Liver (tissue), 9 donors: ENCODE data around the gene ELL2. TPM values are rescaled to one million over a fixed set of nuclear protein-coding genes. Genes with fewer than 3 reads are reported as not detected.

ENCODE experiments used
- DNase-seq: peaks from one replicate; pipeline ENCODE4 v3.0.0-alpha.2; 2017; ENCODE audit warnings: low spot score
- H3K27ac ChIP-seq, 2 donors: one replicate each; pipeline ENCODE4 v1.7.0; 2013; ENCODE audit warnings: inconsistent platforms in 2 of 2, low read length in 2 of 2, control low read depth in 1 of 2, low read depth in 1 of 2, mild to moderate bottlenecking in 1 of 2
- H3K27me3 ChIP-seq, 4 donors: one replicate each; pipeline versions ENCODE4 v1.6.1 to v1.7.0; 2013; ENCODE audit warnings: low read length in 3 of 4, inconsistent platforms in 1 of 4, mild to moderate bottlenecking in 1 of 4, moderate library complexity in 1 of 4; ENCODE audit not compliant: control insufficient read depth in 4 of 4, insufficient read depth in 4 of 4
- H3K36me3 ChIP-seq, 4 donors: one replicate each; pipeline versions ENCODE4 v1.6.1 to v1.7.0; 2013; ENCODE audit warnings: low read length in 3 of 4, mild to moderate bottlenecking in 3 of 4, low read depth in 1 of 4, moderate library complexity in 1 of 4; ENCODE audit not compliant: control insufficient read depth in 4 of 4, insufficient read depth in 3 of 4
- H3K4me1 ChIP-seq, 4 donors: one replicate each; pipeline versions ENCODE4 v1.6.1 to v1.7.0; 2013; ENCODE audit warnings: low read length in 3 of 4, mild to moderate bottlenecking in 3 of 4, moderate library complexity in 1 of 4; ENCODE audit not compliant: control insufficient read depth in 4 of 4, insufficient read depth in 4 of 4
- H3K4me3 ChIP-seq, 3 donors: one replicate each; pipeline versions ENCODE4 v1.6.1 to v1.7.0; 2013; ENCODE audit warnings: low read length in 3 of 3, control low read depth in 1 of 3, low read depth in 1 of 3, mild to moderate bottlenecking in 1 of 3
- H3K9ac ChIP-seq, 2 donors: one replicate each; pipeline ENCODE4 v1.7.0; 2013; ENCODE audit warnings: low read length in 2 of 2, mild to moderate bottlenecking in 2 of 2, moderate library complexity in 2 of 2, control low read depth in 1 of 2, low read depth in 1 of 2
- H3K9me3 ChIP-seq, 4 donors: one replicate each; pipeline versions ENCODE4 v1.6.1 to v1.7.0; 2013; ENCODE audit warnings: low read length in 3 of 4; ENCODE audit not compliant: control insufficient read depth in 4 of 4
- ATF3 ChIP-seq: IDR thresholded peaks from 2 replicates; pipeline ENCODE4 v1.6.1; 2016; ENCODE audit warnings: antibody characterized with exemption
- HNF4G ChIP-seq: IDR thresholded peaks from 2 replicates; pipeline ENCODE4 v1.6.1; 2016; ENCODE audit warnings: antibody characterized with exemption
- REST ChIP-seq: IDR thresholded peaks from 2 replicates; pipeline ENCODE4 v1.6.1; 2016; ENCODE audit warnings: antibody characterized with exemption, mild to moderate bottlenecking
- WGBS: extraction: QIAGEN DNeasy Blood & Tissue Kit; methylation state at CpG from one replicate; pipeline ENCODE4 v1.1.7; 2013; 5-methylcytosine and 5-hydroxymethylcytosine counted together
- polyA plus RNA-seq, 2 donors: library from polyadenylated mRNA; stranded (reverse) in 1 of 2; unstranded in 1 of 2; fragments of 200-250 nt in 1 of 2; fragments of >200 nt in 1 of 2; fragmentation: Nextera tagmentation in 1 of 2; extraction: Ambion mirVana in 1 of 2; gene quantifications; one replicate each; pipeline versions ENCODE4 v1.2.1 to v1.2.3, GENCODE V29; 2013 to 2015
- total RNA-seq, 2 donors: library from RNA; depleted of rRNA; stranded (reverse); fragments of >200 nt; gene quantifications; one replicate each; pipeline ENCODE4 v1.2.3, GENCODE V29; 2014
- donor health status: healthy.
- donor health status: healthy.
- donor health status: healthy.
- donor health status: healthy.
- donor health status: healthy.

The ELL2 gene
- total and polyA plus RNA-seq, 4 donors: 21.0 to 64.5 (median 45.9) TPM

GRCh38 chr5:95835682-95836385 lies 125.8 kb downstream of the ELL2 start:
- peaks cover 3 to 26% (median 16%) of the 10 kb centered on the region in 4 donors for H3K4me1 ChIP-seq
- H3K9ac ChIP-seq: peak overlapping the region; percentile 79 to 94
- H3K36me3 ChIP-seq: no peaks in the 10 kb centered on the region
- TF ChIP-seq ATF3 (no peak), HNF4G (no peak), REST (peak; percentile 50)
- H3K4me3 ChIP-seq: peak overlapping the region; percentile 46 to 65 (median 52)
- WGBS: 21% methylated on average over 10 of the region's 10 CpGs
- peak overlapping the region; percentile 79 to 90 for H3K27ac ChIP-seq
- H3K9me3 ChIP-seq: no peaks in the 10 kb centered on the region
- DNase-seq: no peak
- H3K27me3 ChIP-seq: no peaks in the 10 kb centered on the region

Other genes starting within 250 kb of the ELL2 start
- gene RHOBTB3, start 230.5 kb downstream of the ELL2 start, total RNA-seq: 10 to 100 TPM; 43.3 to 59.8 TPM
- 10 to 100 TPM; 10.5 to 36.2 TPM for gene RHOBTB3, start 230.5 kb downstream of the ELL2 start, polyA plus RNA-seq
- gene GLRX, start 139.1 kb downstream of the ELL2 start, total RNA-seq: 10 to 100 TPM; 48.2 to 61.8 TPM
- gene GLRX, start 139.1 kb downstream of the ELL2 start, polyA plus RNA-seq: 100 to 1,000 TPM; 152 to 187 TPM